ENCODE data around the gene UNC5C. TPM values are rescaled to one million over a fixed set of nuclear protein-coding genes. Genes with fewer than 3 reads are reported as not detected.

The UNC5C gene
- total RNA-seq, 1 donor from 2014 or later = 12.0 TPM

DNA sequence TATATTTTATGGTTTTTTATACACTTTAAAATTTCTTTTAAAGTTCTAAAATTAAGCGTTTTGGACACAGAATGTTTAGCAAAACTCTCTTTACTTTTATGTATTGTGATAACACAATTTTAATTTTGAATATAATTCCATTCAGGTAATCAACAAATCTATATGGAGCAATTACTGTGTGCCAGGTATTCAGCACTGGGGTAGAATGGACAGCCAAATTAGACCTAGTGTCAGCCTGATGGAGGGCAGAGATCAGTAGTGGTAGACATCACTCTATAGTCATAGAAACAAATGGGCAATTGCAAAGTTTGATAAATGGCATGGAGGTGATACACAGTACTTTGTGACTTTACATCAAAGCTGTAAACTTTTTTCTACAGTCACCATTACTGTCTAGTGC, 41.8 kb upstream of the UNC5C start:
- TF ChIP-seq CTCF (IDR thresholded peaks at IDR 0.05) (no peak), POLR2A (IDR thresholded peaks at IDR 0.05) (no peak), POLR2AphosphoS5 (IDR thresholded peaks at IDR 0.05; ENCODE audit: insufficient read depth in 1 of 2, low read depth in 1 of 2) (no peak)
- H3K4me1 ChIP-seq = no peaks in the 10 kb centered on the region
- no peak overlapping the region for H3K4me3 ChIP-seq
- intact Hi-C loops (cut with DNase I) = no loop called here
- H3K27ac ChIP-seq = no peak overlapping the region
- no peaks in the 10 kb centered on the region for H3K27me3 ChIP-seq
- DNase-seq (ENCODE audit: extremely low spot score in 2 of 2) = no peak
- H3K36me3 ChIP-seq = no peaks in the 10 kb centered on the region
- H3K9me3 ChIP-seq = no peaks in the 10 kb centered on the region

DNA sequence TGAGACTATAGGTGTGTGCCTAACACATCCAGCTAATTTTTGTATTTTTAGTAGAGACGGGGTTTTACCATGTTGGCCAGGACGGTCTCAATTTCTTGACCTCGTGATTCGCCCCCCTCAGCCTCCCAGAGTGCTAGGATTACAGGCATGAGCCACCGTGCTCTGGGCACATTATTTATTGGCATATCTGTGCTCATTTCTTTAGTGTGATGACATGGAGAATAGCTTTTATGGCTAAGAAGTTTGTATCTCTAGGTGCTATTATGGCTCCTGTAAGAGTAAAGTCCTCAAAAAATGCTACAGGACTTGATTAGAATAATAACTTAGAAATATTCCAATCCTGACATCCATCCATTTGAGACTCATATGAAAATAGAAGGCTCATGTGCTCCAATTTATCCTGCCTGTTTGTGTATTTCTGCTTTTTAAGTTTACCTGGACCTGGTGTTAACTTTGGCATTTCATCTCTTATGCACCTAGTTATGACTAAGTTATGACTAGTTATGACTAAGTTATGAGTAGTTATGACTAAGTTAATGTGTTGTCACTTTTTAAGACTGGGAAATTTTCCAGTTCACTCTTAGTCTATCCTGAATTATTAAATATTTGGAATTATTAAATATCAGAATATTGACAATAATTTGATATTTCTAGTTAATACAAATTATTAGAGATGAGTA, 36.4 kb upstream of the UNC5C start:
- Histone ChIP-seq H3K4me1 (no peaks in the 10 kb centered on the region), H3K27ac (no peak overlapping the region), H3K36me3 (no peaks in the 10 kb centered on the region), H3K4me3 (no peak overlapping the region), H3K27me3 (no peaks in the 10 kb centered on the region), H3K9me3 (no peaks in the 10 kb centered on the region)
- no peak for DNase-seq (ENCODE audit: extremely low spot score in 2 of 2)
- TF ChIP-seq POLR2A (IDR thresholded peaks at IDR 0.05) (no peak), CTCF (IDR thresholded peaks at IDR 0.05) (no peak), POLR2AphosphoS5 (IDR thresholded peaks at IDR 0.05; ENCODE audit: insufficient read depth in 1 of 2, low read depth in 1 of 2) (no peak)
- intact Hi-C loops (cut with DNase I) = no loop called here

GRCh38 chr4:95580226-95580625, 31.5 kb upstream of the UNC5C start:
- no peak overlapping the region for H3K4me3 ChIP-seq
- intact Hi-C loops (cut with DNase I) = no loop called here
- no peaks in the 10 kb centered on the region for H3K4me1 ChIP-seq
- H3K9me3 ChIP-seq = no peaks in the 10 kb centered on the region
- DNase-seq (ENCODE audit: extremely low spot score in 2 of 2) = no peak
- H3K27ac ChIP-seq = no peak overlapping the region
- no peaks in the 10 kb centered on the region for H3K27me3 ChIP-seq
- H3K36me3 ChIP-seq = no peaks in the 10 kb centered on the region
- TF ChIP-seq CTCF (IDR thresholded peaks at IDR 0.05) = no peak
- no peak for TF ChIP-seq POLR2AphosphoS5 (IDR thresholded peaks at IDR 0.05; ENCODE audit: insufficient read depth in 1 of 2, low read depth in 1 of 2)
- no peak for TF ChIP-seq POLR2A (IDR thresholded peaks at IDR 0.05)

- H3K9me3 ChIP-seq = no peaks in the 10 kb centered on the region
Observed at GRCh38 chr4:95572304-95572991, 23.7 kb upstream of the UNC5C start.

More at GRCh38 chr4:95572304-95572991, 23.7 kb upstream of the UNC5C start:
- no peaks in the 10 kb centered on the region for H3K36me3 ChIP-seq
- H3K4me3 ChIP-seq = no peak overlapping the region
- no peak overlapping the region for H3K27ac ChIP-seq
- DNase-seq (ENCODE audit: extremely low spot score in 2 of 2) = no peak
- no peaks in the 10 kb centered on the region for H3K27me3 ChIP-seq
- TF ChIP-seq CTCF (IDR thresholded peaks at IDR 0.05) (no peak), POLR2A (IDR thresholded peaks at IDR 0.05) (no peak), POLR2AphosphoS5 (IDR thresholded peaks at IDR 0.05; ENCODE audit: insufficient read depth in 1 of 2, low read depth in 1 of 2) (no peak)
- H3K4me1 ChIP-seq = no peaks in the 10 kb centered on the region
- intact Hi-C loops (cut with DNase I) = no loop called here

Measured in vagina (tissue), 2 donors.